Measurements from ENCODE around the gene ALK. TPM values are rescaled to one million over a fixed set of nuclear protein-coding genes. Genes with fewer than 3 reads are reported as not detected.

The ALK gene
- total and polyA plus RNA-seq, 2 donors (not counting 1 experiment from before 2014, with no cell fraction given), result not detected

- WGBS (ENCODE audit: insufficient coverage), result 90% methylated on average over 4 of the region's 4 CpGs
- H3K4me1 Mint-ChIP-seq, result no peaks in the 10 kb centered on the region
- ATAC-seq (ENCODE audit: low read depth) (no peak), DNase-seq (no peak)
- peaks cover 0 to 4% (median 0%) of the 10 kb centered on the region in 4 experiments for H3K27me3 ChIP-seq (replicated peaks in 1 of 4; ENCODE audit: control extremely low read depth in 1 of 4, control insufficient read depth in 3 of 4, insufficient read depth in 4 of 4, low read length in 3 of 4)
- no peak overlapping the region for H3K9ac ChIP-seq (ENCODE audit: low read length)
- no peaks in the 10 kb centered on the region for H4K20me1 ChIP-seq (ENCODE audit: control insufficient read depth, insufficient read depth, low read length, poor library complexity, severe bottlenecking)
- H3K9me3 Mint-ChIP-seq (ENCODE audit: insufficient read depth), result no peaks in the 10 kb centered on the region
- H3K4me1 ChIP-seq (ENCODE audit: control insufficient read depth in 2 of 2, insufficient read depth in 2 of 2, low read length in 2 of 2), result no peaks in the 10 kb centered on the region
- POLR2A ChIA-PET, result no interaction called here
- H3K27me3 Mint-ChIP-seq, result peaks cover 7% of the 10 kb centered on the region
- no peak overlapping the region for H3K4me3 Mint-ChIP-seq
- no peak overlapping the region for H3K27ac Mint-ChIP-seq
- intact Hi-C loops (cut with micrococcal nuclease), result no loop called here
- H2AFZ ChIP-seq (ENCODE audit: insufficient read depth, low read depth, low read length, poor library complexity, severe bottlenecking), result no peak overlapping the region
- no peak for TF ChIP-seq CTCF (IDR thresholded peaks at IDR 0.05)
- no peak for TF ChIP-seq EZH2 (IDR thresholded peaks at IDR 0.05; ENCODE audit: borderline replicate concordance, insufficient read depth, low read depth, low read length, poor library complexity, severe bottlenecking)
- H3K9me3 ChIP-seq (ENCODE audit: control extremely low read depth in 1 of 3, control insufficient read depth in 2 of 3, insufficient read depth in 1 of 3, low read length in 2 of 3), result peaks cover 0 to 3% (median 0%) of the 10 kb centered on the region in 3 donors
- CTCF ChIA-PET, result no interaction called here
- H3K27ac ChIP-seq (ENCODE audit: low read length in 2 of 2), result no peak overlapping the region
- H3K4me2 ChIP-seq (replicated peaks; ENCODE audit: low read depth, low read length, poor library complexity, severe bottlenecking), result no peak overlapping the region
- no peaks in the 10 kb centered on the region for H3K79me2 ChIP-seq (ENCODE audit: control insufficient read depth, insufficient read depth, low read length)
- no peaks in the 10 kb centered on the region for H3K36me3 ChIP-seq (replicated peaks in 1 of 2; ENCODE audit: control extremely low read depth in 1 of 2, control insufficient read depth in 1 of 2, extremely low read depth in 1 of 2, insufficient read depth in 2 of 2, low read length in 1 of 2)
- no peak overlapping the region for H3K4me3 ChIP-seq (ENCODE audit: control extremely low read depth in 1 of 5, extremely low read depth in 1 of 5, insufficient read depth in 1 of 5, low read depth in 2 of 5, low read length in 4 of 5)
These were observed 263.7 kb downstream of the ALK start for GRCh38 chr2:29657674-29658073.

GRCh38 chr2:29655391-29656086 is 265.8 kb downstream of the ALK start:
- TF ChIP-seq EZH2 (IDR thresholded peaks at IDR 0.05; ENCODE audit: borderline replicate concordance, insufficient read depth, low read depth, low read length, poor library complexity, severe bottlenecking) (no peak), CTCF (IDR thresholded peaks at IDR 0.05) (no peak)
- WGBS (ENCODE audit: insufficient coverage), result 94% methylated on average over 2 of the region's 3 CpGs
- intact Hi-C loops (cut with micrococcal nuclease), result no loop called here
- DNase-seq, result no peak
- no peaks in the 10 kb centered on the region for H3K79me2 ChIP-seq (ENCODE audit: control insufficient read depth, insufficient read depth, low read length)
- Mint-ChIP-seq H3K4me1 (no peaks in the 10 kb centered on the region), H3K9me3 (ENCODE audit: insufficient read depth) (no peaks in the 10 kb centered on the region), H3K27ac (no peak overlapping the region), H3K4me3 (no peak overlapping the region), H3K27me3 (peaks cover 10% of the 10 kb centered on the region)
- H3K4me2 ChIP-seq (replicated peaks; ENCODE audit: low read depth, low read length, poor library complexity, severe bottlenecking), result no peak overlapping the region
- H3K9me3 ChIP-seq (ENCODE audit: control extremely low read depth in 1 of 3, control insufficient read depth in 2 of 3, insufficient read depth in 1 of 3, low read length in 2 of 3), result peaks cover 0 to 3% (median 0%) of the 10 kb centered on the region in 3 donors
- H3K27me3 ChIP-seq (replicated peaks in 1 of 4; ENCODE audit: control extremely low read depth in 1 of 4, control insufficient read depth in 3 of 4, insufficient read depth in 4 of 4, low read length in 3 of 4), result peaks cover 0 to 4% (median 0%) of the 10 kb centered on the region in 4 experiments
- H3K27ac ChIP-seq (ENCODE audit: low read length in 2 of 2), result no peak overlapping the region
- H3K4me3 ChIP-seq (ENCODE audit: control extremely low read depth in 1 of 5, extremely low read depth in 1 of 5, insufficient read depth in 1 of 5, low read depth in 2 of 5, low read length in 4 of 5), result no peak overlapping the region
- H2AFZ ChIP-seq (ENCODE audit: insufficient read depth, low read depth, low read length, poor library complexity, severe bottlenecking), result no peak overlapping the region
- no peak overlapping the region for H3K9ac ChIP-seq (ENCODE audit: low read length)
- ChIA-PET CTCF (no interaction called here), POLR2A (no interaction called here)
- no peak for ATAC-seq (ENCODE audit: low read depth)
- H3K4me1 ChIP-seq (ENCODE audit: control insufficient read depth in 2 of 2, insufficient read depth in 2 of 2, low read length in 2 of 2), result no peaks in the 10 kb centered on the region
- H4K20me1 ChIP-seq (ENCODE audit: control insufficient read depth, insufficient read depth, low read length, poor library complexity, severe bottlenecking), result no peaks in the 10 kb centered on the region
- H3K36me3 ChIP-seq (replicated peaks in 1 of 2; ENCODE audit: control extremely low read depth in 1 of 2, control insufficient read depth in 1 of 2, extremely low read depth in 1 of 2, insufficient read depth in 2 of 2, low read length in 1 of 2), result no peaks in the 10 kb centered on the region
